Mesothelial cell of epicardium (in vitro differentiated cells): ENCODE results near the gene TAGLN. TPM values are rescaled to one million over a fixed set of nuclear protein-coding genes. Genes with fewer than 3 reads are reported as not detected.
"Not testable (repeated sequence)": the region's sequence is repeated elsewhere in the genome, so short reads cannot be mapped to it uniquely, and the experiment has no call there.

ENCODE experiments used
- DNase-seq, 2 experiments: peaks; one replicate each; pipeline ENCODE4 v3.0.0; 2021; ENCODE audit warnings: low spot score in 2 of 2; ENCODE audit not compliant: unreplicated experiment in 2 of 2
- H3K27ac Mint-ChIP-seq: 2 replicates; pipeline ENCODE4 v1.8.0; 2021; ENCODE audit warnings: mixed read lengths
- H3K27me3 Mint-ChIP-seq: 2 replicates; pipeline ENCODE4 v1.8.0; 2021; ENCODE audit warnings: low read depth, mixed read lengths
- H3K36me3 Mint-ChIP-seq: 2 replicates; pipeline ENCODE4 v1.8.0; 2021; ENCODE audit warnings: mixed read lengths
- H3K4me1 Mint-ChIP-seq: 2 replicates; pipeline ENCODE4 v1.8.0; 2021; ENCODE audit warnings: mixed read lengths
- H3K4me3 Mint-ChIP-seq: 2 replicates; pipeline ENCODE4 v1.8.0; 2021; ENCODE audit warnings: mild to moderate bottlenecking, moderate library complexity, mixed read lengths
- H3K9me3 Mint-ChIP-seq: 2 replicates; pipeline ENCODE4 v1.8.0; 2021; ENCODE audit warnings: mixed read lengths
- total RNA-seq: library from RNA; stranded (reverse); gene quantifications from 3 replicates; pipeline ENCODE4 v1.2.1, GENCODE V29; 2021
- TF ChIP-seq, protein P1 (sequence below): fragments of 200-600 bp; sonication (generic); IDR thresholded peaks from one replicate; pipeline ENCODE4 v1.5.0; 2021; ENCODE audit warnings: antibody characterized with exemption; ENCODE audit not compliant: unreplicated experiment

TAGLN gene
- total RNA-seq, 1 donor from 2014 or later, result 197 TPM

DNA sequence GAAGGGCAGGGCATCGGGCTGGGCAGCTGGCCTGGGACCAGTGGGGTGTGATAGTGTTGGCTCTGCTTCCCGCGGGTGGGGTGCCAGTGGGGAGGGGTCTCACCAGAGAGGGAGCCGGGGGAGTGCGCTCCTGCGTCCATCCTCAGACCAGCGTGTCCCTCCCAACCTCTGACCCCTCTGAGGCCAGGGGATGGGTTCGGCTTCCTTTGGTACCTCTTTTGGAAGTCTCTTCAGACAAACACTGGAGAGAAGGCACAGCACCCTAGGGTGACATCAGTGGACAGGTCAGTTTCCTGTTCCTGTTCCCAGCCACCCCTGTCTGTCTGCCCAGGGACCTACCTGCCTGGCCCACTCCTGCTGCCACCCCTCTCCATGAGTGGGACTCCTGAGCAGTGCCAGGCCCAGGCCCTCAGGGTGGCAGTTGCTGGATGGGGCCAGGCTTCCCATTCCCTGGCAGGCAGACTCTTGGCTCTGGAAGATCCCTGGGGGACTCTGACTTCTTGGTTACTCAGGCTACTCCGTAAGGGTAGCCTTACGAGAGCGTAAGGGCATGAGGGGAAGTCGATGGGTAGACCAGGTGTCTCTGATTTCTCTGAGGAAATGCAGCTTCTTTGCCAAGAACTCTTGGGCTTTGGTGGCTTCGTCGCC, 2.6 kb downstream of the TAGLN start:
- H3K4me1 Mint-ChIP-seq, result peaks cover 33% of the 10 kb centered on the region
- no peak overlapping the region for H3K27ac Mint-ChIP-seq
- TF ChIP-seq, protein P1, sequence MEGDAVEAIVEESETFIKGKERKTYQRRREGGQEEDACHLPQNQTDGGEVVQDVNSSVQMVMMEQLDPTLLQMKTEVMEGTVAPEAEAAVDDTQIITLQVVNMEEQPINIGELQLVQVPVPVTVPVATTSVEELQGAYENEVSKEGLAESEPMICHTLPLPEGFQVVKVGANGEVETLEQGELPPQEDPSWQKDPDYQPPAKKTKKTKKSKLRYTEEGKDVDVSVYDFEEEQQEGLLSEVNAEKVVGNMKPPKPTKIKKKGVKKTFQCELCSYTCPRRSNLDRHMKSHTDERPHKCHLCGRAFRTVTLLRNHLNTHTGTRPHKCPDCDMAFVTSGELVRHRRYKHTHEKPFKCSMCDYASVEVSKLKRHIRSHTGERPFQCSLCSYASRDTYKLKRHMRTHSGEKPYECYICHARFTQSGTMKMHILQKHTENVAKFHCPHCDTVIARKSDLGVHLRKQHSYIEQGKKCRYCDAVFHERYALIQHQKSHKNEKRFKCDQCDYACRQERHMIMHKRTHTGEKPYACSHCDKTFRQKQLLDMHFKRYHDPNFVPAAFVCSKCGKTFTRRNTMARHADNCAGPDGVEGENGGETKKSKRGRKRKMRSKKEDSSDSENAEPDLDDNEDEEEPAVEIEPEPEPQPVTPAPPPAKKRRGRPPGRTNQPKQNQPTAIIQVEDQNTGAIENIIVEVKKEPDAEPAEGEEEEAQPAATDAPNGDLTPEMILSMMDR, result no peak
- peaks cover 11% of the 10 kb centered on the region for H3K36me3 Mint-ChIP-seq
- no peaks in the 10 kb centered on the region for H3K9me3 Mint-ChIP-seq
- no peaks in the 10 kb centered on the region for H3K27me3 Mint-ChIP-seq
- H3K4me3 Mint-ChIP-seq, result no peak overlapping the region
- DNase-seq, result no peak

DNA sequence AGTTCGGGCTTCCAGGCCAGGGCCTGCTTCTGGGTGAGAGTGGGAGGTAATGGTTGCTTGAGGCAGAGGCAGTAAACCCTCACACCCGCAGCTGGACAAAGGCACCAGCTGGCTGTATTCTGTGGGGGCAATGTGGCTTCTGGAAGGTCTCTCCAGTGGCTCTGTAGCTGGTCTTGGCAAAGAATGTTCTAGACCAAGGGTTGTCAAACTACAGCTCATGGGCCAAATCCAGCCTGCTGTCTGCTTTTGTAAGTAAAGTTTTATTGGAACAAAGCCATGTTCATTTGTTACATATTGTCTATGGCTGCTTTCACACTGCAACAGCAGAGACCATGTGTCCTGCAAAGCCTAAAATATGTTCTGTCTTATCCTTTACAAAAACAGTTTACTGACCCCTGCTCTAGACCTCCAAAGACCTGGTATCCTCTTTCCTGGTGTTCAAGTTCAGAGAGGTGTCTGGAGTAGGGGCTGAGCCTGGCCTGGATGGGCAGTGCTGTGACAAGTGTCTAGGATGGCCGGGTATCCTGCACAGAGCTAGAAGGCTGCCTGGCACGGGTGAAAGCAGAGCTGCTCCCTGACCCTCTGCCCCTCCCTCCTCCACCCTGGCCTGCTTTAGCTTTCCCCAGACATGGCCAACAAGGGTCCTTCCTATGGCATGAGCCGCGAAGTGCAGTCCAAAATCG, 3.4 kb downstream of the TAGLN start:
- Mint-ChIP-seq H3K9me3 (no peaks in the 10 kb centered on the region), H3K4me3 (no peak overlapping the region), H3K27ac (no peak overlapping the region), H3K4me1 (peaks cover 29% of the 10 kb centered on the region), H3K36me3 (peaks cover 11% of the 10 kb centered on the region), H3K27me3 (no peaks in the 10 kb centered on the region)
- DNase-seq, result no peak
- TF ChIP-seq, protein P1, result no peak

DNA sequence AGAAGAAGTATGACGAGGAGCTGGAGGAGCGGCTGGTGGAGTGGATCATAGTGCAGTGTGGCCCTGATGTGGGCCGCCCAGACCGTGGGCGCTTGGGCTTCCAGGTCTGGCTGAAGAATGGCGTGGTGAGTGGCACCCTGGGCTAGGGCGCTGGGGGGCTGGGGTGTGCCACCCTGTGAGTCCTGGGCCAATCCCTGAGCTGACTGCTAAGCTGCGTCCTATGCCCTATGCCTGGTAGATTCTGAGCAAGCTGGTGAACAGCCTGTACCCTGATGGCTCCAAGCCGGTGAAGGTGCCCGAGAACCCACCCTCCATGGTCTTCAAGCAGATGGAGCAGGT, 3.9 kb downstream of the TAGLN start:
- Mint-ChIP-seq H3K9me3 (no peaks in the 10 kb centered on the region), H3K4me3 (no peak overlapping the region)

DNA sequence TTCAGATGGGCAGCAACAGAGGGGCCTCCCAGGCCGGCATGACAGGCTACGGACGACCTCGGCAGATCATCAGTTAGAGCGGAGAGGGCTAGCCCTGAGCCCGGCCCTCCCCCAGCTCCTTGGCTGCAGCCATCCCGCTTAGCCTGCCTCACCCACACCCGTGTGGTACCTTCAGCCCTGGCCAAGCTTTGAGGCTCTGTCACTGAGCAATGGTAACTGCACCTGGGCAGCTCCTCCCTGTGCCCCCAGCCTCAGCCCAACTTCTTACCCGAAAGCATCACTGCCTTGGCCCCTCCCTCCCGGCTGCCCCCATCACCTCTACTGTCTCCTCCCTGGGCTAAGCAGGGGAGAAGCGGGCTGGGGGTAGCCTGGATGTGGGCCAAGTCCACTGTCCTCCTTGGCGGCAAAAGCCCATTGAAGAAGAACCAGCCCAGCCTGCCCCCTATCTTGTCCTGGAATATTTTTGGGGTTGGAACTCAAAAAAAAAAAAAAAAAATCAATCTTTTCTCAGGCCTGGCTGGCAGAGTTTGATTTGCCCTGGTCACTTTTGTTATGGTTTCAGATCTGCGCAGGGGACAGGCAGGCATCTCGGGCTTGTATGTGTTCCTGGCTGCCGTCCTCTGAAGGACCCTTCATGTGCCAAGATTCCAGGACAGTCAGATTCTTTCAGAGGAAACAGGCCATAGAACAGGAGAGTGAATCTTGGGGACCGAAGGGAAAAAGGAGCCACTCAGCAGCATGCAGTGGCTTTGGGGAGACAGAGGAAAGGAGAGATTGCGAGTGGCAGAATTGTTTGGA, 5.3 kb downstream of the TAGLN start:
- no peaks in the 10 kb centered on the region for H3K9me3 Mint-ChIP-seq
- no peak for DNase-seq
- H3K4me1 Mint-ChIP-seq, result peaks cover 12% of the 10 kb centered on the region
- H3K27ac Mint-ChIP-seq, result peak overlapping the region; percentile 7
- H3K4me3 Mint-ChIP-seq, result no peak overlapping the region
- TF ChIP-seq, protein P1, result no peak
- peaks cover 11% of the 10 kb centered on the region for H3K36me3 Mint-ChIP-seq
- H3K27me3 Mint-ChIP-seq, result no peaks in the 10 kb centered on the region

More for the DNA sequence above, 3.9 kb downstream of the TAGLN start:
- H3K4me1 Mint-ChIP-seq, result peaks cover 24% of the 10 kb centered on the region
- no peak overlapping the region for H3K27ac Mint-ChIP-seq
- TF ChIP-seq, protein P1, result no peak
- H3K27me3 Mint-ChIP-seq, result no peaks in the 10 kb centered on the region
- no peak for DNase-seq
- peaks cover 11% of the 10 kb centered on the region for H3K36me3 Mint-ChIP-seq

DNA sequence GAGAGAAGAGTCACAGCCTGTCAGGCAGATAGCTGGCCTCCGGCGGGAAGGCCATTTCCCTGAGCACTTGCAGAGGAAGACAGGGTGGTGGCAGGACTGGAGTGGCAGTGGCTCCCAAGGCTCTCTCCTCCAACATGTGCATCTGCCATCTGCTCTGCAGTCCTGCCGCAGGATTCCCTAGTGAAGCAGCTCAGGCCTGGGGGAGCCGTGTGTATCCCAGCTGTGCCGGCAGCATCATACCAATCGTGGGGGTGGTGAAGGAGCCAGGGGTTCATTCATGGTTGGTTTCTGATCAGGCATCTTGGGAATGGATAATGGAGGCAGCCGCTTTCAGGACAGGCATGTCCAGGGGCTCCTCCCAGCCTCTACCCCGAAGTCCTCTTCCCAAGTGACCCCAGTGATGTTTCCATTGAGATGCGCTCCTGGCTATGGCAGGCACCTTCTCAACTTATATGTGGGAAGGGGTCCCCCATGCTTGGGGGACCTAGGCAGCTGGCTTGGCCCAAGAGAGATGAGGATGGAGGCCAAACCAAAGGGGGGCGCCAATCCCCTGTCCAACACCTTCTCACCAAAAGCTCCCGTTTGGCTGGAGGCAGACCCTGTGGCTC, 6.1 kb downstream of the TAGLN start:
- Mint-ChIP-seq H3K27me3 (no peaks in the 10 kb centered on the region), H3K4me1 (peaks cover 6% of the 10 kb centered on the region), H3K27ac (no peak overlapping the region), H3K36me3 (peaks cover 15% of the 10 kb centered on the region), H3K9me3 (no peaks in the 10 kb centered on the region), H3K4me3 (no peak overlapping the region)
- no peak for DNase-seq
- TF ChIP-seq, protein P1, result no peak

DNA sequence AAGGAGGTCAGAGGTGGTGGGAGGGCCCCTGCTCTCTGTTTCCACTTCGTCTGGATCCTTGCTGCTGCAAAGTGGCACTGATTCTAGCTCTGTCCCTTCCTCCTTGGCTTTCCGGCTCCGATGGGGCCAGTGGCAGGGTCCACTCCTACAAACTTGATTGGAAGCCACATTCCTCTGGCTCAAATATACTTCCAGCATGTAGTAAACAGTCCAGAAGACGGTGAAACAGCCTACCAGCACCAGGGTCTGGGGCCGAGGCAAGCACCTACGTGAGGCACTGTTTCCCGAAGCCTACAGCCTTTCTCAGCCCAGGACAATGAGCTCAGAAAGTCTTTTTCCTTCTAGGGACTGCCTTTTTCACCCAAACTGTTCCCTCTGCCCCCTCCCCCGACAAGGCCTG, 6.9 kb downstream of the TAGLN start:
- not testable (repeated sequence) for H3K9me3 Mint-ChIP-seq, H3K4me1 Mint-ChIP-seq, H3K27me3 Mint-ChIP-seq, DNase-seq, H3K4me3 Mint-ChIP-seq
- Mint-ChIP-seq H3K36me3 (peaks cover 15% of the 10 kb centered on the region), H3K27ac (peak overlapping the region; percentile 34)

DNA sequence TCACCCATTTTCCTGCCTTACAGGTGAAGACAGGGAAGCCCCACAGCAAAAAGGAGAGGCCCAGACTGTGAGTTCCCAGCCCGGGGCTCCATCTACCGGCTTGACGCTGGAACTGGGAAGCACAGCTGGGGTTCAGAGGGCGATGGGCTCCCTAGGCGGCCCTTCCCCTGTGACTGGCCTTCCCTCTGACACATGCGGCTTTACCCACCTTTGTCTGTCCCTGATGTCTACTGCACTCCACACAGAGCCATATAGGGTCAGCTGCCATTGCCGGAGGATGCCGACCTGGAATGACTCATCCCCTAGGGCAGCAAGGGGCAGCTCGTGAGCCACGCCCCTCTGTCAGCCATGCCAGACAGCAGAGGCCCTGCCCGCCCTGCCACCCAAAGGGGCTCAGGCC, 7.7 kb downstream of the TAGLN start:
- not testable (repeated sequence) for H3K4me3 Mint-ChIP-seq, H3K9me3 Mint-ChIP-seq, DNase-seq, H3K4me1 Mint-ChIP-seq, H3K27me3 Mint-ChIP-seq, H3K27ac Mint-ChIP-seq
- peaks cover 19% of the 10 kb centered on the region for H3K36me3 Mint-ChIP-seq

DNA sequence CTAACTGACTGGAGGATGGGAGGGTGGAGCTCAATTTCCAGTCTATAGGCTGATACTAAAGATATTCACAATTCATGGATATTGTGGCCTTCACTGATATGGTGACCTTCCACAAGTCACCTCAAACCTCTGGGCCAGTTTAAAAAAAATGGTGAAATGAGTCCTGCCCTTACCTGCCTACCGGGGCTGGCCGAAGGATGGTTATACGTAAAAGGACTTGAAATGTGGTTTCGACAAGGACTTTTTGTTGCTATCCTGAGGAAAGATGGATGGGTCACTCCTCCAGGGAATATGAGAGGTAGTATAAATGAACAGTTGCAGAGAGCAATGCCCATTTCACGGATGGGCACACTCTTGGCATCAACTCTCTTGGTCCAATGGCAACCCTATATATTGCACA, 8.3 kb downstream of the TAGLN start:
- H3K4me1 Mint-ChIP-seq, DNase-seq, H3K27ac Mint-ChIP-seq, H3K27me3 Mint-ChIP-seq, H3K9me3 Mint-ChIP-seq, H3K4me3 Mint-ChIP-seq: not testable (repeated sequence)
- H3K36me3 Mint-ChIP-seq, result peaks cover 19% of the 10 kb centered on the region
